VCaP (cell line): Measurements from ENCODE around the gene CANT1.
A peak's percentile ranks its signal among the peaks of the same experiment; 100 is the strongest.

Experiments
- H3K27ac ChIP-seq: fragments of 450-650 bp; 2 replicates; pipeline ENCODE4 v1.5.1; 2017
- CTCF ChIP-seq: fragments of 450-650 bp; conservative IDR thresholded peaks from 2 replicates; pipeline ENCODE4 v1.5.1; 2017; ENCODE audit warnings: mild to moderate bottlenecking, moderate library complexity

Gene CANT1

GRCh38 chr17:79046197-79046915 lies 36.8 kb upstream of the CANT1 start:
- no peak overlapping the region for H3K27ac ChIP-seq
- peak; percentile 60 for TF ChIP-seq CTCF

GRCh38 chr17:79045842-79046196 lies 36.3 kb upstream of the CANT1 start:
- no peak overlapping the region for H3K27ac ChIP-seq
- peak; percentile 99 for TF ChIP-seq CTCF

GRCh38 chr17:79045001-79045729 lies 35.6 kb upstream of the CANT1 start:
- H3K27ac ChIP-seq: no peak overlapping the region
- no peak for TF ChIP-seq CTCF

- no peak overlapping the region for H3K27ac ChIP-seq
- TF ChIP-seq CTCF: no peak
Observed at GRCh38 chr17:79044462-79044861, 34.9 kb upstream of the CANT1 start.

GRCh38 chr17:79043931-79044320 lies 34.4 kb upstream of the CANT1 start:
- no peak overlapping the region for H3K27ac ChIP-seq
- TF ChIP-seq CTCF: no peak

- no peak overlapping the region for H3K27ac ChIP-seq
Observed at GRCh38 chr17:79043191-79043930, 33.8 kb upstream of the CANT1 start.

More at GRCh38 chr17:79043191-79043930, 33.8 kb upstream of the CANT1 start:
- no peak for TF ChIP-seq CTCF
